ENCODE results near the gene CRYBG1. TPM values are rescaled to one million over a fixed set of nuclear protein-coding genes. Genes with fewer than 3 reads are reported as not detected.

CRYBG1 gene
- polyA plus RNA-seq, 4 donors = 22.1 to 29.8 (median 25.9) TPM

DNA sequence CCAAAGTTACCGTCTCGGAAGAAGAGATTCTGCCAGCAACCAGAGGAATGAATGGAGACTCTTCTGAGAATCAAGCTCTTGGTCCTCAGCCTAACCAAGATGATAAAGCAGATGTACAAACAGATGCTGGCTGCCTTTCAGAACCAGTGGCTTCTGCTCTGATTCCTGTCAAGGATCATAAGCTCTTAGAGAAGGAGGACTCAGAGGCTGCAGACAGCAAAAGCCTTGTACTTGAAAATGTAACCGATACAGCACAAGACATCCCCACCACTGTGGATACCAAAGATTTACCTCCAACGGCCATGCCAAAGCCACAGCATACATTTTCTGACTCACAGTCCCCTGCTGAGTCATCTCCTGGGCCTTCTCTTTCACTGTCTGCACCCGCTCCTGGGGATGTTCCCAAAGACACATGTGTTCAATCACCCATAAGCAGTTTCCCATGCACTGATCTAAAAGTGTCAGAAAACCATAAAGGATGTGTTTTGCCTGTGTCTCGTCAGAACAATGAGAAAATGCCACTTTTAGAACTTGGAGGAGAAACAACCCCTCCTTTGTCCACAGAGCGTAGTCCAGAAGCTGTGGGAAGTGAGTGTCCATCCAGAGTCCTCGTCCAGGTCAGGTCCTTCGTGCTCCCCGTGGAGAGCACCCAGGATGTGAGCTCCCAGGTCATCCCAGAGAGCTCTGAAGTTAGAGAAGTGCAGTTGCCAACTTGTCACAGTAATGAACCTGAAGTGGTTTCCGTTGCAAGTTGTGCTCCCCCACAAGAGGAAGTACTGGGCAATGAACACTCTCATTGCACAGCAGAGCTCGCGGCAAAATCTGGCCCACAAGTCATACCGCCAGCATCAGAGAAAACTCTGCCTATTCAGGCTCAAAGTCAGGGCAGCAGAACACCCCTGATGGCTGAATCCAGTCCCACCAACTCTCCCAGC lies 159.2 kb downstream of the CRYBG1 start:
- DNase-seq (ENCODE audit: low read depth in 4 of 4, low spot score in 2 of 4) = no peak

DNA sequence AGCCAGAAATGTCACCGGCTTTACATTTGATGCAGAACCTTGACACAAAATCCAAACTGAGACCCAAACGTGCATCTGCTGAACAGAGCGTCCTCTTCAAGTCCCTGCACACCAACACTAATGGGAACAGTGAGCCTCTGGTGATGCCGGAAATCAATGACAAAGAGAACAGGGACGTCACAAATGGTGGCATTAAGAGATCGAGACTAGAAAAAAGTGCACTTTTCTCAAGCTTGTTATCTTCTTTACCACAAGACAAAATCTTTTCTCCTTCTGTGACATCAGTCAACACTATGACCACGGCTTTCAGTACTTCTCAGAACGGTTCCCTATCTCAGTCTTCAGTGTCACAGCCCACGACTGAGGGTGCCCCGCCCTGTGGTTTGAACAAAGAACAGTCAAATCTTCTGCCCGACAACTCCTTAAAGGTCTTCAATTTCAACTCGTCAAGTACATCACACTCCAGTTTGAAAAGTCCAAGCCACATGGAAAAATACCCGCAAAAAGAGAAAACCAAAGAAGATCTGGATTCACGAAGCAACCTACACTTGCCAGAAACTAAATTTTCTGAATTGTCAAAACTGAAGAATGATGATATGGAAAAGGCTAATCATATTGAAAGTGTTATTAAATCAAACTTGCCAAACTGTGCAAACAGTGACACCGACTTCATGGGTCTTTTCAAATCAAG lies 160.3 kb downstream of the CRYBG1 start:
- DNase-seq (ENCODE audit: low read depth in 4 of 4, low spot score in 2 of 4) = no peak

DNA sequence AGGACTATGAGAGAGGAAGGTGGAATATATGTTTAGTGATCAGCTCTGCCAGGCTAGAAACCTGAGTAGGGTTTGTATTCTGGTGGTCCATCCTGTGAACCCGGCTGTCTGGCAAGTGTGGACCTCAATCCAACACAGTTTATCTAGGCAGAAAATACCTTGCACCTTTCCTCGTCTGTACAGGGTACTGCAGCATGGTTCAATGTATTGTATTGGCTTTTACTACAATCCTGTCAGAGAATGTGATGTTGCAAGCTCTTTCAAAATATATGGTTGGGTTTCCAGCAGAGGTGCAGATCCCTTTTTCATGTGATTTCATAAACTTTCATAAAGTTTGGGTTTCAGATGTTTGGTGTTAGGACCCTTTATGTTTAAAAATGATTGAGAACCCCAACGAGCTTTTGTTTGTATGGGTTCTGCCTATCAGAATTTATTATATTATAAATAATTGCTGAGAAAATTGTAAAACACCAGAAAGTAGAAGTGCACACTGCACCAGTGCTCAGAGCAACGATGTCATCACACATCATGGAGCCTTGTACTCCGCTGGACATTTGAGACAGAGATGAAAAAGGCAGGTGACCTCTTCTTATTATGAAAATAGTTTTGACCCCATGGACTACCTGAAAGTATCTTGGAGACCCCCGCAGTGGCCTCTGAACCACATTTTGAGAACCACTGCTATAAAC lies 162.2 kb downstream of the CRYBG1 start:
- DNase-seq (ENCODE audit: low read depth in 4 of 4, low spot score in 2 of 4) = no peak

- DNase-seq (ENCODE audit: low read depth in 4 of 4, low spot score in 2 of 4) = no peak
Measured at GRCh38 chr6:106525107-106525881, 164.8 kb downstream of the CRYBG1 start.

GRCh38 chr6:106525882-106526275 lies 165.4 kb downstream of the CRYBG1 start:
- DNase-seq (ENCODE audit: low read depth in 4 of 4, low spot score in 2 of 4) = no peak

DNA sequence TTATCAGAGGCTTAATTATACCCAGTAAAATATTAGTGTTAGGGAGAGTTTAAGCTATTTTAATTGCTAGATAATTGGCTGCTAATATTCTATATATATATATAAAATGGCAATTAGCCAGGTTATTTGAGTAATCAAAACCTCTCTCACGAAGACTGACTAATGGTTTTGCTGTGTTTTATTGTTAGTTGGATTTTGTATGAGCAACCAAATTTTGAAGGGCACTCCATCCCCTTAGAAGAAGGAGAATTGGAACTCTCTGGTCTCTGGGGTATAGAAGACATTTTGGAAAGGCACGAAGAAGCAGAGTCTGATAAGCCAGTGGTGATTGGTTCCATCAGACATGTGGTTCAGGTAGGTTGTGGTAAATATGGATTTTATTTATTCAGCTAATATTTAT lies 166.6 kb downstream of the CRYBG1 start:
- no peak for DNase-seq (ENCODE audit: low read depth in 4 of 4, low spot score in 2 of 4)

GRCh38 chr6:106527979-106528378 lies 167.5 kb downstream of the CRYBG1 start:
- no peak for DNase-seq (ENCODE audit: low read depth in 4 of 4, low spot score in 2 of 4)

- DNase-seq (ENCODE audit: low read depth in 4 of 4, low spot score in 2 of 4) = no peak
Measured at GRCh38 chr6:106528521-106528920, 168.0 kb downstream of the CRYBG1 start.

GRCh38 chr6:106529438-106529837 lies 168.9 kb downstream of the CRYBG1 start:
- DNase-seq (ENCODE audit: low read depth in 4 of 4, low spot score in 2 of 4) = no peak

DNA sequence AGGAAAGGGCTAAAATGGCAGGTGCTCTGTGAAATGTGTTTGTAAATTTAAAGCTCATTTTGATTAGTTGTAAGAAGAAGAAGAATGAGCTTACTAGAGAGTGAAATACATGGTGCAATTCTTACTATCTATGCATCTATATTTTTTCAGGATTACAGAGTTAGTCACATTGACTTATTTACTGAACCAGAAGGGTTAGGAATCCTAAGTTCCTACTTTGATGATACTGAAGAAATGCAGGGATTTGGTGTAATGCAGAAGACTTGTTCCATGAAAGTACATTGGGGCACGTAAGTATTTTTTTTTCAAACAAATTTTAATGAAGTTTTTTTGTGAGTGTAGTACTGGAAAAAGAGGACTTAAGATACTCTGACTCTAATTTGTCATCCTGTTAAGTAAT lies 169.5 kb downstream of the CRYBG1 start:
- no peak for DNase-seq (ENCODE audit: low read depth in 4 of 4, low spot score in 2 of 4)

- no peak for DNase-seq (ENCODE audit: low read depth in 4 of 4, low spot score in 2 of 4)
Measured at GRCh38 chr6:106530502-106530901, 170.0 kb downstream of the CRYBG1 start.

GRCh38 chr6:106533054-106533453 lies 172.5 kb downstream of the CRYBG1 start:
- DNase-seq (ENCODE audit: low read depth in 4 of 4, low spot score in 2 of 4) = no peak

- no peak for DNase-seq (ENCODE audit: low read depth in 4 of 4, low spot score in 2 of 4)
Measured at GRCh38 chr6:106534004-106534403, 173.5 kb downstream of the CRYBG1 start.

GRCh38 chr6:106534564-106534982 lies 174.1 kb downstream of the CRYBG1 start:
- DNase-seq (ENCODE audit: low read depth in 4 of 4, low spot score in 2 of 4) = no peak

- no peak for DNase-seq (ENCODE audit: low read depth in 4 of 4, low spot score in 2 of 4)
Measured at GRCh38 chr6:106535012-106535411, 174.5 kb downstream of the CRYBG1 start.

DNA sequence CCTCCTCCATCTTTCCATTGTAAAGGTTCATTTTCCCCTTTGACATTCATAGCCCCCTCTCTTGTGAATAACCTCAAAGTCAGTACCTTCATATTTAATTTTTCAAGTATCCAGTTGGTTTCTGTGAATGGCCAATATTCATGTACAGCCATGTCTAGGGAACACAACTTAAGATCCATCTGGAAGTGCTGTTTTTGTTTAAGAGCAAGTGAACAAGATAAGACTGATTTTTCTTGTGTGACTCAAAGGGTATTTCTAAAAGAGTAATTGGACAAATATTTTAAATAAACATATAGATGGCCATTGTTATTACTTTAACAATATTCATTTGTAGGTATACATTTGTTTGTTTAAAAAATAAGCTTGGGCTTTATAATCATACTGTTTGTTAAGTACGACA lies 175.8 kb downstream of the CRYBG1 start:
- no peak for DNase-seq (ENCODE audit: low read depth in 4 of 4, low spot score in 2 of 4)

DNA sequence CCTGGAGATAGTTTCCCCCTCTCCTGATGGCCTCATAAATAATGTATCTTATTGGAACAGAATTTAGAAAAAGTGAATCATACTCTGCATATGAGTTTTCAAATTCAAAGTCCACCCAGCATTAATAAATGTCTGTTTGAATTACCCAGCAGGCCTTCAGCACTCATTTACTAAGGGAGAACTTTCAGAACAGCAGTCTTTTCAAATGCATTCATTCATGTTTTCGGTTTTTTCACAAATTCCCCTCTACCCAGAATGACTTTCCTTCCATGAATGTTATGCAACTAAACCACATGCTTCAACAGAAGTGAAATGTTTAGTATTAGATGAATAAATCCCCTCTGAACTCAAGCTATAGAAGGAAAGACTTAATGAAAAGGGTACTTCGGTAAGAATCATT lies 176.3 kb downstream of the CRYBG1 start:
- no peak for DNase-seq (ENCODE audit: low read depth in 4 of 4, low spot score in 2 of 4)

- no peak for DNase-seq (ENCODE audit: low read depth in 4 of 4, low spot score in 2 of 4)
Measured at GRCh38 chr6:106537662-106538061, 177.1 kb downstream of the CRYBG1 start.

GRCh38 chr6:106538145-106538544 lies 177.6 kb downstream of the CRYBG1 start:
- DNase-seq (ENCODE audit: low read depth in 4 of 4, low spot score in 2 of 4) = no peak

DNA sequence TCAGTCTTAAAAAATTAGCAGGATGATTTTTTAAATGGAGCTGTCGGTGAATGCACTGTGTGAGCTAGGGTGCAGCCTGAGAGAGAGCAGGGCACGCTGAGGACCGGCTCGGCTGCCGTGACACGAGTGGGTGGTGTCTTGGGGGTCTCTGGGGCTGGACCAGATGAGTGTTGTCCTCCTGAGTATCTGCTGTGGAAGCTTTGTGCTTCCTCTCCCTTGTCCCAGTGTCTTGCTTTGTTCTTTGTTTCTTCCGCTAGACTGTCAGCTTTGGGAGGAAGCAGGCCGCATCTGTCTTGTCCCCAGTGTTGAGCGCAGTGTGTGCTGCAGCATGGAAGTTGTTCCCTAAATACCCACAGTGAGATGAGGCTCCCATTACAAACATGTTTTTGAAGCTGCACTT lies 179.4 kb downstream of the CRYBG1 start:
- DNase-seq (ENCODE audit: low read depth in 4 of 4, low spot score in 2 of 4) = no peak

GRCh38 chr6:106540432-106540831 lies 179.9 kb downstream of the CRYBG1 start:
- DNase-seq (ENCODE audit: low read depth in 4 of 4, low spot score in 2 of 4) = no peak

All from left renal cortex interstitium (tissue), 4 donors.